Karpas-422 (cell line): ENCODE measurements around the gene MATN4. TPM values are rescaled to one million over a fixed set of nuclear protein-coding genes. Genes with fewer than 3 reads are reported as not detected.

Source experiments
- DNase-seq: peaks from one replicate; pipeline ENCODE4 v3.0.0-alpha.2; 2015
- H2AFZ ChIP-seq: fragments of 200-600 bp; sonication (generic); 2 replicates; pipeline ENCODE4 v1.6.1; 2014; ENCODE audit warnings: antibody characterized with exemption, low read length, mixed read lengths
- H3K27ac ChIP-seq: fragments of 200-600 bp; sonication (generic); 2 replicates; pipeline ENCODE4 v1.5.1; 2014; ENCODE audit warnings: mild to moderate bottlenecking, low read length, moderate library complexity
- H3K27me3 ChIP-seq: fragments of 200-600 bp; sonication (generic); 2 replicates; pipeline ENCODE4 v1.6.1; 2014; ENCODE audit warnings: low read length, mixed read lengths
- H3K36me3 ChIP-seq: fragments of 200-600 bp; sonication (generic); 2 replicates; pipeline ENCODE4 v1.6.1; 2014; ENCODE audit warnings: low read length, mixed read lengths; ENCODE audit not compliant: insufficient read depth
- H3K4me1 ChIP-seq: fragments of 200-600 bp; sonication (generic); 2 replicates; pipeline ENCODE4 v1.6.1; 2014; ENCODE audit warnings: mild to moderate bottlenecking, low read length, mixed read lengths
- H3K4me2 ChIP-seq: fragments of 200-600 bp; sonication (generic); 2 replicates; pipeline ENCODE4 v1.6.1; 2014; ENCODE audit warnings: low read length, low read depth, mild to moderate bottlenecking; ENCODE audit not compliant: poor library complexity, severe bottlenecking
- H3K4me3 ChIP-seq: fragments of 200-600 bp; sonication (generic); 2 replicates; pipeline ENCODE4 v1.5.1; 2014; ENCODE audit warnings: mild to moderate bottlenecking, antibody characterized with exemption, low read length, mixed read lengths
- H3K79me2 ChIP-seq: fragments of 200-600 bp; sonication (generic); 2 replicates; pipeline ENCODE4 v1.6.1; 2014; ENCODE audit warnings: mild to moderate bottlenecking, low read length, mixed read lengths
- H3K9ac ChIP-seq: fragments of 200-600 bp; sonication (generic); 2 replicates; pipeline ENCODE4 v1.6.0; 2014; ENCODE audit warnings: low read length
- H3K9me2 ChIP-seq: fragments of 200-600 bp; sonication (generic), shearing (Covaris generic); replicated peaks from 2 replicates; pipeline ENCODE4 v1.6.0; 2014; ENCODE audit warnings: mild to moderate bottlenecking, low read length, moderate library complexity; ENCODE audit not compliant: insufficient read depth
- H3K9me3 ChIP-seq: fragments of 300-700, 200-600 bp; sonication (generic); 2 replicates; pipeline ENCODE4 v1.6.1; 2014; ENCODE audit warnings: low read length, mixed read lengths
- H4K20me1 ChIP-seq: fragments of 200-600 bp; sonication (generic); 2 replicates; pipeline ENCODE4 v1.6.1; 2014; ENCODE audit warnings: mild to moderate bottlenecking, antibody characterized with exemption, low read length, low read depth; ENCODE audit not compliant: insufficient read depth
- total RNA-seq: library from RNA; depleted of rRNA; stranded (reverse); fragments of >200 nt; shearing (Covaris generic); gene quantifications from 2 replicates; pipeline ENCODE4 v1.2.3, GENCODE V29; 2014; ENCODE audit warnings: low replicate concordance

MATN4 gene
- total RNA-seq, 1 experiment from 2014 or later, result not detected

- Histone ChIP-seq H3K9ac (no peak overlapping the region), H3K4me2 (no peak overlapping the region), H2AFZ (no peak overlapping the region), H3K36me3 (no peaks in the 10 kb centered on the region), H3K9me3 (no peaks in the 10 kb centered on the region), H3K4me1 (peaks cover 4% of the 10 kb centered on the region), H3K79me2 (no peaks in the 10 kb centered on the region), H4K20me1 (0 out of 2 replicates have a peak, but pooled peaks cover 3% of the 10 kb centered on the region), H3K4me3 (no peak overlapping the region), H3K27ac (no peak overlapping the region), H3K27me3 (no peaks in the 10 kb centered on the region), H3K9me2 (no peaks in the 10 kb centered on the region)
- DNase-seq, result no peak
Measured at GRCh38 chr20:45313943-45314342, 5.8 kb upstream of the MATN4 start.

GRCh38 chr20:45313065-45313695 is 5.1 kb upstream of the MATN4 start:
- H3K27ac ChIP-seq, result no peak overlapping the region
- H3K36me3 ChIP-seq, result no peaks in the 10 kb centered on the region
- peak; percentile 12 for DNase-seq
- H2AFZ ChIP-seq, result no peak overlapping the region
- H3K4me3 ChIP-seq, result no peak overlapping the region
- H3K4me2 ChIP-seq, result no peak overlapping the region
- no peaks in the 10 kb centered on the region for H3K9me2 ChIP-seq
- 0 out of 2 replicates have a peak, but pooled peaks cover 3% of the 10 kb centered on the region for H4K20me1 ChIP-seq
- H3K79me2 ChIP-seq, result no peaks in the 10 kb centered on the region
- H3K9me3 ChIP-seq, result no peaks in the 10 kb centered on the region
- H3K4me1 ChIP-seq, result peaks cover 4% of the 10 kb centered on the region
- H3K27me3 ChIP-seq, result no peaks in the 10 kb centered on the region
- no peak overlapping the region for H3K9ac ChIP-seq

GRCh38 chr20:45312241-45312640 is 4.1 kb upstream of the MATN4 start:
- H3K9me2 ChIP-seq, result no peaks in the 10 kb centered on the region
- H2AFZ ChIP-seq, result no peak overlapping the region
- 0 out of 2 replicates have a peak, but pooled peaks cover 3% of the 10 kb centered on the region for H4K20me1 ChIP-seq
- H3K27me3 ChIP-seq, result no peaks in the 10 kb centered on the region
- H3K9ac ChIP-seq, result no peak overlapping the region
- no peaks in the 10 kb centered on the region for H3K36me3 ChIP-seq
- no peaks in the 10 kb centered on the region for H3K9me3 ChIP-seq
- H3K79me2 ChIP-seq, result no peaks in the 10 kb centered on the region
- no peak for DNase-seq
- peaks cover 4% of the 10 kb centered on the region for H3K4me1 ChIP-seq
- no peak overlapping the region for H3K27ac ChIP-seq
- H3K4me3 ChIP-seq, result no peak overlapping the region
- no peak overlapping the region for H3K4me2 ChIP-seq

- H3K4me3 ChIP-seq, result no peak overlapping the region
- no peak overlapping the region for H2AFZ ChIP-seq
- H3K9ac ChIP-seq, result no peak overlapping the region
- H3K36me3 ChIP-seq, result no peaks in the 10 kb centered on the region
- 0 out of 2 replicates have a peak, but pooled peaks cover 3% of the 10 kb centered on the region for H4K20me1 ChIP-seq
- H3K9me3 ChIP-seq, result no peaks in the 10 kb centered on the region
- DNase-seq, result peak; percentile 84
- no peaks in the 10 kb centered on the region for H3K9me2 ChIP-seq
- H3K27me3 ChIP-seq, result no peaks in the 10 kb centered on the region
- H3K27ac ChIP-seq, result no peak overlapping the region
- H3K4me1 ChIP-seq, result peaks cover 4% of the 10 kb centered on the region
- no peaks in the 10 kb centered on the region for H3K79me2 ChIP-seq
- no peak overlapping the region for H3K4me2 ChIP-seq
Measured at GRCh38 chr20:45311589-45312211, 3.6 kb upstream of the MATN4 start.

DNA sequence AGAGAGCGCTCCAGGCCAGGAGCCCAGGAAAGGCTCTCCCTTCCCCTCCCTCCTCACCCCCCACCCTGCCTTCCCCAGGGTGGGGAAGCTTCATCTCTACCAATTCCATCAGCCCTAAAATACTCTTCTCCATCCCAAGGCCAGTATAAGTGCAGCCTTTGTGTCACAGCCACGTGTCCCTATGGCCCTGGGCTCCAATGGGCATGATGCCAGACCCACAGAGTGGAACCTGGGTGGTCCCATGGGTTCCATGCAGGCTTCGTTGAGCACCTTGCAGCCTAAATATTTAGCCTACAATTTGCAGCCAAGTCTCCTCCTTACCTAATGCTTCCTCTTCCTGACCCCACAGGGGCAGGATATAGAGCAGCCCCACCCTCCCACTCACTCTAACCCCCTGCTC is 976 bp upstream of the MATN4 start:
- H3K27me3 ChIP-seq, result no peaks in the 10 kb centered on the region
- no peaks in the 10 kb centered on the region for H3K36me3 ChIP-seq
- H4K20me1 ChIP-seq, result 0 out of 2 replicates have a peak, but pooled peaks cover 3% of the 10 kb centered on the region
- no peak overlapping the region for H2AFZ ChIP-seq
- H3K4me2 ChIP-seq, result no peak overlapping the region
- H3K79me2 ChIP-seq, result no peaks in the 10 kb centered on the region
- peaks cover 4% of the 10 kb centered on the region for H3K4me1 ChIP-seq
- no peak overlapping the region for H3K9ac ChIP-seq
- peak; percentile 50 for DNase-seq
- no peaks in the 10 kb centered on the region for H3K9me3 ChIP-seq
- H3K9me2 ChIP-seq, result no peaks in the 10 kb centered on the region
- H3K4me3 ChIP-seq, result no peak overlapping the region
- no peak overlapping the region for H3K27ac ChIP-seq

DNA sequence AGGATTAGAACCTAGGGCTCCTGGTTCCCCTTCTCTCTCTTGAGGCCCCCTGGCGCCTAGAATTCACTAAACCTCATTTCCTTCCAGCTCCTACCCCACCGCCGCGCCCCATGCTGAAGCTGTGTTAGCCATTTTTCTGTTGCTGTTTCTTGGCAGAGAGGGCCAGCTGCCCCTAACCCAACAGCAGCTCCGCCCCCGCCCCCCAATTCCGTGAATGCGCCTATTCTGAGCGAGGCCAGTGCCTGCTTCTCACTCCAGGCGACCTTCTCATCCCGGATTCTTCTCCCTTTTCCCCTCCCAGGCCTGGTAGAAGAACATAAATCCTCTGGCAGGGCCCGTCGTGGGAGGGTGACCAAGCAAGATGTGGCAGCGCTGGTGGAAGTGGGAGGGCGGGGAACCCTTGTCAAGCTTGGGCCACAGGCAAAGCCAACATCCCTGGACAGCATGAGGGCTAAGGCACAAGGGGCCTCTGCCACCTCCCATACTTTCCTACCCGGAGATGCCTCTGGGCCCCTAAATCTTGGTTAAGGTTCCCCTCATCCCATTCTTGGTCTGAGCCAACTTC is 941 bp downstream of the MATN4 start:
- H3K4me3 ChIP-seq, result no peak overlapping the region
- H2AFZ ChIP-seq, result no peak overlapping the region
- H3K27me3 ChIP-seq, result no peaks in the 10 kb centered on the region
- H3K27ac ChIP-seq, result no peak overlapping the region
- no peak overlapping the region for H3K4me2 ChIP-seq
- no peak for DNase-seq
- H4K20me1 ChIP-seq, result 0 out of 2 replicates have a peak, but pooled peaks cover 3% of the 10 kb centered on the region
- H3K9me2 ChIP-seq, result no peaks in the 10 kb centered on the region
- H3K9me3 ChIP-seq, result no peaks in the 10 kb centered on the region
- peaks cover 4% of the 10 kb centered on the region for H3K4me1 ChIP-seq
- no peaks in the 10 kb centered on the region for H3K36me3 ChIP-seq
- H3K9ac ChIP-seq, result no peak overlapping the region
- H3K79me2 ChIP-seq, result no peaks in the 10 kb centered on the region

GRCh38 chr20:45306431-45306982 is 1.6 kb downstream of the MATN4 start, which contains the start of gene RBPJL:
RBPJL (plus strand) TSS chr20:45306840; CDS start chr20:45306923, 83 bp downstream.
- H3K36me3 ChIP-seq, result no peaks in the 10 kb centered on the region
- no peak within 1 kb of the TSS for H3K27ac ChIP-seq
- no peak within 1 kb of the TSS for H3K9ac ChIP-seq
- no peaks in the 10 kb centered on the region for H3K9me3 ChIP-seq
- H3K9me2 ChIP-seq, result no peaks in the 10 kb centered on the region
- DNase-seq, result peak; percentile 67
- H2AFZ ChIP-seq, result no peak within 1 kb of the TSS
- H3K4me3 ChIP-seq, result no peak within 1 kb of the TSS
- no peak within 1 kb of the TSS for H3K4me2 ChIP-seq
- peaks cover 4% of the 10 kb centered on the region for H3K4me1 ChIP-seq
- H4K20me1 ChIP-seq, result no peaks in the 10 kb centered on the region
- H3K79me2 ChIP-seq, result no peaks in the 10 kb centered on the region
- H3K27me3 ChIP-seq, result no peaks in the 10 kb centered on the region

GRCh38 chr20:45305262-45305661 is 2.8 kb downstream of the MATN4 start:
- Histone ChIP-seq H3K4me2 (no peak overlapping the region), H3K4me3 (no peak overlapping the region), H3K4me1 (peaks cover 4% of the 10 kb centered on the region), H3K9me3 (no peaks in the 10 kb centered on the region), H3K27me3 (no peaks in the 10 kb centered on the region), H2AFZ (no peak overlapping the region), H4K20me1 (no peaks in the 10 kb centered on the region), H3K9ac (no peak overlapping the region), H3K36me3 (no peaks in the 10 kb centered on the region), H3K9me2 (no peaks in the 10 kb centered on the region), H3K79me2 (no peaks in the 10 kb centered on the region), H3K27ac (no peak overlapping the region)
- DNase-seq, result no peak
